Spleen (tissue), 7 donors: ENCODE measurements around the gene CAMTA1.

Source experiments
- POLR2A ChIP-seq, 3 donors: fragments of 450-650 bp; IDR thresholded peaks; one replicate each; pipeline ENCODE4 v1.5.1; 2017; ENCODE audit warnings: antibody characterized with exemption in 3 of 3, mild to moderate bottlenecking in 1 of 3
- POLR2AphosphoS5 ChIP-seq, 3 donors: sonication (generic); formaldehyde crosslinking; IDR thresholded peaks; one replicate each; pipeline ENCODE4 v1.5.1; 2017; ENCODE audit warnings: antibody characterized with exemption in 3 of 3
- TF ChIP-seq, protein P1 (sequence below), 11 experiments: fragments of 200-600 bp in 7 of 11; fragments of 450-650 bp in 4 of 11; sonication (generic) in 4 of 11; IDR thresholded peaks in 8 of 11; conservative IDR thresholded peaks in 3 of 11; 1 replicate in 7 of 11; 2 replicates in 4 of 11; pipeline versions ENCODE4 v1.4.0 to v1.8.0; 2016 to 2021; ENCODE audit warnings: antibody characterized with exemption in 11 of 11, inconsistent platforms in 4 of 11, mild to moderate bottlenecking in 1 of 11
- donor health status: DM: no; HTN: no; CAD: no; lungs with moderate emphysema.
- donor health status: DM: no; HTN: no; CAD: no.
- donor health status: DM: no; HTN: no; CAD: no.

DNA sequence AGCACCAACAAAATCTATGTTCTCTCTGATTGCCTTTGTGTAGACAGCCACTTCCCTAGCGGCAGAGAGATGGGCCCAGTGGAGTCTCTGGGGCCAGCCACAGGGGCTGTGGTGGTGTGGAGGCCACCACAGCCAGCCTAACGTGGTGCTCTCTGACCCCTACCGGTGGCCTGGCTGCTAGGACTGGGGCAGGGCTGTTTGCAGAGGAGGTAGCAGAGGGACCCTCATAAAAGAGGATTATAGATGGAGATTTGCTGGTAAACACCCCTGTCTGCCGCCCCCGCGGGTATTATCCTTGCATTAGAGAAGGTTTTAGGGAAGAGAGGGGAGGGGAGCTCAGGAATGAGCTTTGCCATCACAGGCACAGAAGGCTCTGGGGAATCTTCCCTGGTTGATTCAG is 675.6 kb downstream of the CAMTA1 start:
- no peak for TF ChIP-seq POLR2A (IDR thresholded peaks at IDR 0.05)
- TF ChIP-seq, protein P1, sequence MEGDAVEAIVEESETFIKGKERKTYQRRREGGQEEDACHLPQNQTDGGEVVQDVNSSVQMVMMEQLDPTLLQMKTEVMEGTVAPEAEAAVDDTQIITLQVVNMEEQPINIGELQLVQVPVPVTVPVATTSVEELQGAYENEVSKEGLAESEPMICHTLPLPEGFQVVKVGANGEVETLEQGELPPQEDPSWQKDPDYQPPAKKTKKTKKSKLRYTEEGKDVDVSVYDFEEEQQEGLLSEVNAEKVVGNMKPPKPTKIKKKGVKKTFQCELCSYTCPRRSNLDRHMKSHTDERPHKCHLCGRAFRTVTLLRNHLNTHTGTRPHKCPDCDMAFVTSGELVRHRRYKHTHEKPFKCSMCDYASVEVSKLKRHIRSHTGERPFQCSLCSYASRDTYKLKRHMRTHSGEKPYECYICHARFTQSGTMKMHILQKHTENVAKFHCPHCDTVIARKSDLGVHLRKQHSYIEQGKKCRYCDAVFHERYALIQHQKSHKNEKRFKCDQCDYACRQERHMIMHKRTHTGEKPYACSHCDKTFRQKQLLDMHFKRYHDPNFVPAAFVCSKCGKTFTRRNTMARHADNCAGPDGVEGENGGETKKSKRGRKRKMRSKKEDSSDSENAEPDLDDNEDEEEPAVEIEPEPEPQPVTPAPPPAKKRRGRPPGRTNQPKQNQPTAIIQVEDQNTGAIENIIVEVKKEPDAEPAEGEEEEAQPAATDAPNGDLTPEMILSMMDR (IDR thresholded peaks at IDR 0.05 in 8 of 11, conservative IDR thresholded peaks at IDR 0.05 in 3 of 11) = no peak
- TF ChIP-seq POLR2AphosphoS5 (IDR thresholded peaks at IDR 0.05) = no peak
